ENCODE data around the gene PMPCA. TPM values are rescaled to one million over a fixed set of nuclear protein-coding genes. Genes with fewer than 3 reads are reported as not detected.
A peak's percentile ranks its signal among the peaks of the same experiment; 100 is the strongest.

Gene PMPCA
- polyA plus RNA-seq, 1 of the 3 experiments (the other 2 are of a cell fraction): 125 TPM

DNA sequence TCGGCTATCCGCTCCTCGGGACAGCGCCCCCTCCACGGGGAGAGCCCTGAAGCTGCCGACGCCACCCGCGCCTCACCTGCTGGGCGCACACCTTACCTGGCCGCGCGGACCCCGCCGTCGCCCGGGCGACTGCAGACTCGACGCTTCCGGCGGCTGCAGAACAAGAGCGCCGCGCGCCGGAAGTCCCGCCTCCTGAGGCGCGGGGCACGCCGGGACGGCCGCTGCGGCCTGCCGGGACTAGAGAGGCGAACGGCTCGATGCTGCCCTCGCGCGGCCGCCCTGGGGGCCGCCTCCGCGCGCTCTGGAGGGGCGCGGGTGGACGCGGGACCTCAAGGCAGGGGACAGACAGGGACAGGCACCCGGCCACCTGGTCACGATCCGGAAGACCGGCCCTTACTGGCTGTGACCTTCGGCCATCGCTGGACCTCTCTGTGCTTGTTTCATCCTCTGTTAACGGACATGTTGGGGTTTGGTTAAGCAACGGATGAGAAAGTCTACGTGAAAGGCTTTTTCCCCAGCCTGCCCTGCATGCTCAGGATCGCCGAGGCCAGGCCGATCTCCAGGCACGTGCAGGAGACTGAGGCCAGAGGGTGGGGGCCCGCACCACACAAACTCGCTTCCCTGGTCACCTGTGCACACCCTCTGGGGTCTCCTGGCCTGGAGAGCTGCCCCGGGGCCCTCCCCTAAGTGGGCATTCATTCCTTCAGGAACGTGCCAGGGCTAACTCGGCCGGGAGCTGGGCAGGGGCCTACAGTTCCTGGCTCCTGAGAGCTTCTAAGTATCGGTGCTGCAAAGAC, 10.2 kb upstream of the PMPCA start, which contains the start of gene SNAPC4:
SNAPC4 (minus strand) TSS at position 133 of the 797 bp plus-strand sequence. CDS start 1,742 bp downstream, outside the sequence.
- Histone ChIP-seq H3F3A (replicated peaks; ENCODE audit: insufficient read depth) (peaks cover 10% of the 10 kb centered on the region), H3K9ac (peak within 1 kb of the TSS; percentile 83), H3K9me3 (no peaks in the 10 kb centered on the region), H3K4me2 (peak within 1 kb of the TSS; percentile 97), H3K9me2 (no peaks in the 10 kb centered on the region), H3K27ac (ENCODE audit: low read depth in 2 of 2, low read length in 1 of 2) (peak within 1 kb of the TSS; percentile 30 to 73; a peak in 2 of 4 replicates), H3K27me3 (ENCODE audit: insufficient read depth) (no peaks in the 10 kb centered on the region), H2AFZ (ENCODE audit: low read depth) (peak within 1 kb of the TSS; percentile 85; the same call in 1 of the 2 replicates), H3K36me3 (replicated peaks in 1 of 2; ENCODE audit: control insufficient read depth in 1 of 2, insufficient read depth in 2 of 2, low read length in 1 of 2) (peaks cover 23 to 67% of the 10 kb centered on the region in 2 experiments), H3K79me2 (ENCODE audit: insufficient read depth) (peaks cover 32% of the 10 kb centered on the region), H3K4me3 (ENCODE audit: low read depth in 2 of 2, low read length in 1 of 2) (peak within 1 kb of the TSS; percentile 85 to 99), H3K4me1 (ENCODE audit: control insufficient read depth in 1 of 2, insufficient read depth in 2 of 2, low read depth in 1 of 2, low read length in 1 of 2) (peaks cover 3 to 19% of the 10 kb centered on the region in 2 experiments; a peak in 2 of 4 replicates), H4K20me1 (ENCODE audit: insufficient read depth) (peaks cover 5% of the 10 kb centered on the region; the same call in 1 of the 2 replicates)
- CTCF ChIA-PET: interaction anchor here (0.6 to 6.8 kb wide), 24 partner anchors 9 to 308 kb away, joined by 3 to 42 read pairs (median 4); partner anchors contain the start of genes CARD9, DNLZ, ENTR1 and PMPCA
- DNase-seq: peak; percentile 99
- POLR2A ChIA-PET: interaction anchor here (1.2 to 1.4 kb wide), 2 partner anchors 9 to 54 kb away, joined by 4 read pairs; no protein-coding TSS in a partner anchor
- 21% methylated on average over 23 of the region's 71 CpGs for whole genome bisulfite sequencing (ENCODE audit: low lambda C conversion rate)
- TF ChIP-seq RCOR1 (IDR thresholded peaks at IDR 0.05; ENCODE audit: low read length) (peak; percentile 44; the same call in 1 of the 2 replicates), RFX5 (IDR thresholded peaks at IDR 0.05; ENCODE audit: low read length) (peak; percentile 46; the same call in 1 of the 2 replicates), SIN3A (IDR thresholded peaks at IDR 0.05; ENCODE audit: borderline replicate concordance, low read depth, low read length) (peak; percentile 90; the same call in 1 of the 2 replicates), TAF1 (IDR thresholded peaks at IDR 0.05; ENCODE audit: borderline replicate concordance, low read depth, low read length) (peak; percentile 96; the same call in 1 of the 2 replicates), GATA2 (CRISPR knock-in tag; IDR thresholded peaks at IDR 0.05) (no peak), CTCF (IDR thresholded peaks at IDR 0.05) (peak; percentile 82), MXI1 (IDR thresholded peaks at IDR 0.05; ENCODE audit: low read depth, low read length) (0 out of 2 replicates have a peak, but pooled peaks have one; percentile 57), JUND (IDR thresholded peaks at IDR 0.05) (no peak), TEAD4 (IDR thresholded peaks at IDR 0.05; ENCODE audit: borderline replicate concordance, insufficient read depth) (no peak), GABPA (IDR thresholded peaks at IDR 0.05; ENCODE audit: low read depth) (peak; percentile 90), YY1 (IDR thresholded peaks at IDR 0.05; ENCODE audit: low read depth) (no peak), EP300 (IDR thresholded peaks at IDR 0.05; ENCODE audit: borderline replicate concordance in 1 of 2, low read depth in 1 of 2, low read length in 1 of 2) (peak in 1 of 2 experiments; percentile 19; a peak in 1 of 4 replicates), RAD21 (IDR thresholded peaks at IDR 0.05; ENCODE audit: low read length) (peak; percentile 76), FOXJ3 (CRISPR knock-in tag; IDR thresholded peaks at IDR 0.05) (no peak), POLR2AphosphoS5 (IDR thresholded peaks at IDR 0.05; ENCODE audit: low read depth, low read length) (peak; percentile 73), SMC3 (IDR thresholded peaks at IDR 0.05; ENCODE audit: low read depth, low read length) (peak; percentile 67), NRF1 (IDR thresholded peaks at IDR 0.05; ENCODE audit: low read depth, low read length) (no peak), FOXM1 (IDR thresholded peaks at IDR 0.05; ENCODE audit: low read depth) (no peak), ELF1 (IDR thresholded peaks at IDR 0.05) (peak; percentile 58), FOSL2 (IDR thresholded peaks at IDR 0.05; ENCODE audit: borderline replicate concordance, low read depth) (no peak), CHD2 (IDR thresholded peaks at IDR 0.05; ENCODE audit: low read length, partially characterized antibody) (peak; percentile 71)
- TF ChIP-seq, protein P1, sequence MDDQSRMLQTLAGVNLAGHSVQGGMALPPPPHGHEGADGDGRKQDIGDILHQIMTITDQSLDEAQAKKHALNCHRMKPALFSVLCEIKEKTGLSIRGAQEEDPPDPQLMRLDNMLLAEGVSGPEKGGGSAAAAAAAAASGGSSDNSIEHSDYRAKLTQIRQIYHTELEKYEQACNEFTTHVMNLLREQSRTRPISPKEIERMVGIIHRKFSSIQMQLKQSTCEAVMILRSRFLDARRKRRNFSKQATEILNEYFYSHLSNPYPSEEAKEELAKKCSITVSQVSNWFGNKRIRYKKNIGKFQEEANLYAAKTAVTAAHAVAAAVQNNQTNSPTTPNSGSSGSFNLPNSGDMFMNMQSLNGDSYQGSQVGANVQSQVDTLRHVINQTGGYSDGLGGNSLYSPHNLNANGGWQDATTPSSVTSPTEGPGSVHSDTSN (IDR thresholded peaks at IDR 0.05): no peak
- TF ChIP-seq, protein P2, sequence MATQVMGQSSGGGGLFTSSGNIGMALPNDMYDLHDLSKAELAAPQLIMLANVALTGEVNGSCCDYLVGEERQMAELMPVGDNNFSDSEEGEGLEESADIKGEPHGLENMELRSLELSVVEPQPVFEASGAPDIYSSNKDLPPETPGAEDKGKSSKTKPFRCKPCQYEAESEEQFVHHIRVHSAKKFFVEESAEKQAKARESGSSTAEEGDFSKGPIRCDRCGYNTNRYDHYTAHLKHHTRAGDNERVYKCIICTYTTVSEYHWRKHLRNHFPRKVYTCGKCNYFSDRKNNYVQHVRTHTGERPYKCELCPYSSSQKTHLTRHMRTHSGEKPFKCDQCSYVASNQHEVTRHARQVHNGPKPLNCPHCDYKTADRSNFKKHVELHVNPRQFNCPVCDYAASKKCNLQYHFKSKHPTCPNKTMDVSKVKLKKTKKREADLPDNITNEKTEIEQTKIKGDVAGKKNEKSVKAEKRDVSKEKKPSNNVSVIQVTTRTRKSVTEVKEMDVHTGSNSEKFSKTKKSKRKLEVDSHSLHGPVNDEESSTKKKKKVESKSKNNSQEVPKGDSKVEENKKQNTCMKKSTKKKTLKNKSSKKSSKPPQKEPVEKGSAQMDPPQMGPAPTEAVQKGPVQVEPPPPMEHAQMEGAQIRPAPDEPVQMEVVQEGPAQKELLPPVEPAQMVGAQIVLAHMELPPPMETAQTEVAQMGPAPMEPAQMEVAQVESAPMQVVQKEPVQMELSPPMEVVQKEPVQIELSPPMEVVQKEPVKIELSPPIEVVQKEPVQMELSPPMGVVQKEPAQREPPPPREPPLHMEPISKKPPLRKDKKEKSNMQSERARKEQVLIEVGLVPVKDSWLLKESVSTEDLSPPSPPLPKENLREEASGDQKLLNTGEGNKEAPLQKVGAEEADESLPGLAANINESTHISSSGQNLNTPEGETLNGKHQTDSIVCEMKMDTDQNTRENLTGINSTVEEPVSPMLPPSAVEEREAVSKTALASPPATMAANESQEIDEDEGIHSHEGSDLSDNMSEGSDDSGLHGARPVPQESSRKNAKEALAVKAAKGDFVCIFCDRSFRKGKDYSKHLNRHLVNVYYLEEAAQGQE (IDR thresholded peaks at IDR 0.05; ENCODE audit: low read depth, low read length): 0 out of 2 replicates have a peak, but pooled peaks have one; percentile 11
- TF ChIP-seq, protein P3, sequence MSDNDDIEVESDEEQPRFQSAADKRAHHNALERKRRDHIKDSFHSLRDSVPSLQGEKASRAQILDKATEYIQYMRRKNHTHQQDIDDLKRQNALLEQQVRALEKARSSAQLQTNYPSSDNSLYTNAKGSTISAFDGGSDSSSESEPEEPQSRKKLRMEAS (IDR thresholded peaks at IDR 0.05; ENCODE audit: low read depth): no peak
- TF ChIP-seq, protein P4, sequence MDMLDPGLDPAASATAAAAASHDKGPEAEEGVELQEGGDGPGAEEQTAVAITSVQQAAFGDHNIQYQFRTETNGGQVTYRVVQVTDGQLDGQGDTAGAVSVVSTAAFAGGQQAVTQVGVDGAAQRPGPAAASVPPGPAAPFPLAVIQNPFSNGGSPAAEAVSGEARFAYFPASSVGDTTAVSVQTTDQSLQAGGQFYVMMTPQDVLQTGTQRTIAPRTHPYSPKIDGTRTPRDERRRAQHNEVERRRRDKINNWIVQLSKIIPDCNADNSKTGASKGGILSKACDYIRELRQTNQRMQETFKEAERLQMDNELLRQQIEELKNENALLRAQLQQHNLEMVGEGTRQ (IDR thresholded peaks at IDR 0.05; ENCODE audit: borderline replicate concordance, low read depth, low read length): no peak

Measured in SK-N-SH (cell line).